Measurements from ENCODE around the gene PJVK. TPM values are rescaled to one million over a fixed set of nuclear protein-coding genes. Genes with fewer than 3 reads are reported as not detected.

The PJVK gene
- total and polyA plus RNA-seq, 9 of the 15 experiments (the other 6 are each of a cell fraction or from before 2014, with no cell fraction given): 0.11 to 1.5 (median 0.73) TPM

- peak; percentile 95 for TF ChIP-seq MYC (IDR thresholded peaks at IDR 0.05; ENCODE audit: low read depth, low read length)
- peak; percentile 71; the same call in 1 of the 2 replicates for TF ChIP-seq MYC (CRISPR knock-in tag; IDR thresholded peaks at IDR 0.05; ENCODE audit: borderline replicate concordance, low read depth)
- TF ChIP-seq ETV6 (IDR thresholded peaks at IDR 0.05; ENCODE audit: borderline replicate concordance in 1 of 2, low read depth in 2 of 2, low read length in 1 of 2): peak; percentile 48 to 52; a peak in 2 of 4 replicates
- TF ChIP-seq ETV6 (CRISPR knock-in tag; IDR thresholded peaks at IDR 0.05; ENCODE audit: borderline replicate concordance): no peak
- TF ChIP-seq ZMIZ1 (IDR thresholded peaks at IDR 0.05; ENCODE audit: low read depth in 2 of 2, low read length in 2 of 2): peak; percentile 47 to 81; a peak in 2 of 4 replicates
- TF ChIP-seq ZKSCAN8 (CRISPR knock-in tag; IDR thresholded peaks at IDR 0.05): peak; percentile 33; the same call in 1 of the 2 replicates
- TF ChIP-seq SP1 (CRISPR knock-in tag; IDR thresholded peaks at IDR 0.05): peak; percentile 81
- peak; percentile 38 for TF ChIP-seq POU5F1 (IDR thresholded peaks at IDR 0.05; ENCODE audit: borderline replicate concordance, low read depth, low read length, partially characterized antibody)
- TF ChIP-seq SMAD3 (CRISPR knock-in tag; conservative IDR thresholded peaks at IDR 0.05): 0 out of 2 replicates have a peak, but pooled peaks have one; percentile 10
- TF ChIP-seq ZNF583 (CRISPR knock-in tag; IDR thresholded peaks at IDR 0.05): 0 out of 2 replicates have a peak, but pooled peaks have one; percentile 23
- peak; percentile 59 for TF ChIP-seq MAFK (IDR thresholded peaks at IDR 0.05; ENCODE audit: low read length)
- TF ChIP-seq ELK1 (CRISPR knock-in tag; IDR thresholded peaks at IDR 0.05): no peak
- peak; percentile 24; the same call in 1 of the 2 replicates for TF ChIP-seq DIDO1 (tag; IDR thresholded peaks at IDR 0.05; ENCODE audit: low read depth)
- peak; percentile 57; the same call in 1 of the 2 replicates for TF ChIP-seq ZBTB2 (IDR thresholded peaks at IDR 0.05)
- TF ChIP-seq KLF6 (CRISPR knock-in tag; IDR thresholded peaks at IDR 0.05; ENCODE audit: borderline replicate concordance): peak; percentile 65; the same call in 1 of the 2 replicates
- peak; percentile 63 for TF ChIP-seq HCFC1 (IDR thresholded peaks at IDR 0.05; ENCODE audit: low read depth, low read length)
- peak; percentile 99 for TF ChIP-seq CEBPG (CRISPR knock-in tag; IDR thresholded peaks at IDR 0.05)
- peak; percentile 100 for TF ChIP-seq CEBPG (tag; conservative IDR thresholded peaks at IDR 0.05 in 1 of 2, IDR thresholded peaks at IDR 0.05 in 1 of 2)
Measured at GRCh38 chr2:178414266-178415247, 36.6 kb upstream of the PJVK start (continued).

All from K562 (cell line).